ENCODE results near the gene KIF2C. TPM values are rescaled to one million over a fixed set of nuclear protein-coding genes. Genes with fewer than 3 reads are reported as not detected.
A peak's percentile ranks its signal among the peaks of the same experiment; 100 is the strongest.
"Not testable (repeated sequence)": the region's sequence is repeated elsewhere in the genome, so short reads cannot be mapped to it uniquely, and the experiment has no call there.

KIF2C gene
- total RNA-seq, 6 experiments from 2014 or later = 15.6 to 48.5 (median 43.3) TPM

DNA sequence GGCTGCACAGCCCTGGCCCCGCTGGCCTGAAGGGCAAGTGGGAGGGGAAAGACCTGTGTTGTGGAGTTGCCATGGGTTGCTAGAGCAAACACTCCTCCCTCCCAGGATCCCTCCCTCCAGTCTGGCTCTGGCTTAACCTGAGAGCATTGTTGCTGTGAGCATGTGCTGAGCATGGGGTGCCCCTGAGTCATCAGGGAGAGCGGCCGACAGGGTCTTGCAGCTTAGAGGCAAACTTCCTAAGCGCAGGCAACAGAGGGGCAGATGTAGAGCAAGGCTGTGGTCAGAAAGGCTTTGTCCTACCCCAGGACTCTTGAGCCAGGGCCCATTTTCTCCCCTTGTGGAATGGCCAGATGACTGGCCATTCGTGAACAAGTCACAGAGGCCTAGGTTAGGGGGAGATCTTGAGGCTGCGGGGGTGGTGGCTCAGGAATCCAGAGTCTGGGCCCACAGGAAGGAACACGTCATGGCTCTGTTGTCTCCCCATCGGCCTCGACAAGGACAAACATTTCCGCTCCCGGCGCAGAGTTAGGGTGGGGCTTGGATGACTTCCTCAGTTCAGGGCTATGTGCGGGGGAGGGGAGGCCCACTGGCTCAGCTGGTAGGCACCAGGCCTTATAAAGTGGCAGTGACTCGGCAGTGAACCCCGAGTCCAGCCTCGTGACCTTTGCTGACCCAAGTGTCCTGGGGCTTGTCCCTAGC lies 67.9 kb downstream of the KIF2C start:
- Mint-ChIP-seq H3K27me3 (ENCODE audit: insufficient read depth) (peaks cover 39% of the 10 kb centered on the region), H3K4me3 (peak overlapping the region; percentile 78), H3K27ac (peak overlapping the region; percentile 100), H3K36me3 (ENCODE audit: low read depth) (peaks cover 46% of the 10 kb centered on the region), H3K4me1 (ENCODE audit: low read depth) (peaks cover 89% of the 10 kb centered on the region), H3K9me3 (no peaks in the 10 kb centered on the region)
- TF ChIP-seq, protein P1, sequence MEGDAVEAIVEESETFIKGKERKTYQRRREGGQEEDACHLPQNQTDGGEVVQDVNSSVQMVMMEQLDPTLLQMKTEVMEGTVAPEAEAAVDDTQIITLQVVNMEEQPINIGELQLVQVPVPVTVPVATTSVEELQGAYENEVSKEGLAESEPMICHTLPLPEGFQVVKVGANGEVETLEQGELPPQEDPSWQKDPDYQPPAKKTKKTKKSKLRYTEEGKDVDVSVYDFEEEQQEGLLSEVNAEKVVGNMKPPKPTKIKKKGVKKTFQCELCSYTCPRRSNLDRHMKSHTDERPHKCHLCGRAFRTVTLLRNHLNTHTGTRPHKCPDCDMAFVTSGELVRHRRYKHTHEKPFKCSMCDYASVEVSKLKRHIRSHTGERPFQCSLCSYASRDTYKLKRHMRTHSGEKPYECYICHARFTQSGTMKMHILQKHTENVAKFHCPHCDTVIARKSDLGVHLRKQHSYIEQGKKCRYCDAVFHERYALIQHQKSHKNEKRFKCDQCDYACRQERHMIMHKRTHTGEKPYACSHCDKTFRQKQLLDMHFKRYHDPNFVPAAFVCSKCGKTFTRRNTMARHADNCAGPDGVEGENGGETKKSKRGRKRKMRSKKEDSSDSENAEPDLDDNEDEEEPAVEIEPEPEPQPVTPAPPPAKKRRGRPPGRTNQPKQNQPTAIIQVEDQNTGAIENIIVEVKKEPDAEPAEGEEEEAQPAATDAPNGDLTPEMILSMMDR (IDR thresholded peaks at IDR 0.05) = no peak
- DNase-seq = peak; percentile 100

DNA sequence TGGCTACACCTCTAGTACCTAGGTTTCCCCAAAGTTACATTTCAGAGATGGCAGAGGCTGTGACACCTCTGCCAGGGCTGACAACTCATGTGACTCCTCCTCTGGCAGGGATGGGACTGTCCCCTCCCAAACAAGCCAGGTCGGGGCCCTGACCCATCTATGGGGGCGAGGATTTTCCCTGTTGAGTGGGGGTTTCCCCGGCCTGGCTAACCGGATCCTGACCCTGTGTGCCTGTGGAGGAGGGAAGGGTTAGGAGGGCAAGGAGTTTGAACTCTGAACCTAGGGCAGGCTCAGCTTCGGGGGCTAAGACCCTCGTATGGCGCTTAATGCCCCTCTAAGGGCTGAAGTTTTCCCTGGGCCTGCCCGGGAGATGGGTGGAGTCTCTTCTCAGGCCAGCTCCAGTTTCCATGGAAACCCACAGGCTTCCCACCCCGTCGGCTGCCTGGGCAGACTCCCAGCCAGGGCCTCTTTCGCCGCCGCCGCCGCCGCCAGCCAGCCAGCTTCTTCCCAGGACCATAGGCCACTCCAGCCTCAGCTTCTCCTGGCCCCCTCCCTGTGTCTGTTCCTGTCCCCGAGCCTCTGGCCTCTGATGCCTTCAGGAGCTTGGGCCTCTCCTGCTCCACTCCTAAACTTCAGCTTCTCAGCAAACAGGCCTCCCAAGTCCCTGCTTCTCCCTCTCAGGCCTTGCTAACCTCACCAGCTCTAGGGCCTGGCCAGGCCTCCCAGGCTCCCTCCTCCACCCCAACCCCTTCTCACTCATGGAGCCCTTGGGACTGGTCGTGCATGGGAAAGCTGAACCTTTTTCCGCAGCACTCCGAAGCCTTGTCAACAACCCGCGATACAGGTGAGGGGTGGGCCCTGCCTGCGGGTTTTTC lies 68.7 kb downstream of the KIF2C start, which contains the start of gene BTBD19:
Gene BTBD19, plus strand, starts transcription at position 461 of the 875 bp plus-strand sequence. Its CDS starts 298 bp downstream, at position 759.
- Mint-ChIP-seq H3K36me3 (ENCODE audit: low read depth) (peaks cover 42% of the 10 kb centered on the region), H3K27ac (peak within 1 kb of the TSS; percentile 100), H3K4me3 (peak within 1 kb of the TSS; percentile 78), H3K4me1 (ENCODE audit: low read depth) (peaks cover 84% of the 10 kb centered on the region), H3K9me3 (no peaks in the 10 kb centered on the region), H3K27me3 (ENCODE audit: insufficient read depth) (peaks cover 42% of the 10 kb centered on the region)
- TF ChIP-seq, protein P1 (IDR thresholded peaks at IDR 0.05) = no peak
- peak; percentile 89 for DNase-seq

DNA sequence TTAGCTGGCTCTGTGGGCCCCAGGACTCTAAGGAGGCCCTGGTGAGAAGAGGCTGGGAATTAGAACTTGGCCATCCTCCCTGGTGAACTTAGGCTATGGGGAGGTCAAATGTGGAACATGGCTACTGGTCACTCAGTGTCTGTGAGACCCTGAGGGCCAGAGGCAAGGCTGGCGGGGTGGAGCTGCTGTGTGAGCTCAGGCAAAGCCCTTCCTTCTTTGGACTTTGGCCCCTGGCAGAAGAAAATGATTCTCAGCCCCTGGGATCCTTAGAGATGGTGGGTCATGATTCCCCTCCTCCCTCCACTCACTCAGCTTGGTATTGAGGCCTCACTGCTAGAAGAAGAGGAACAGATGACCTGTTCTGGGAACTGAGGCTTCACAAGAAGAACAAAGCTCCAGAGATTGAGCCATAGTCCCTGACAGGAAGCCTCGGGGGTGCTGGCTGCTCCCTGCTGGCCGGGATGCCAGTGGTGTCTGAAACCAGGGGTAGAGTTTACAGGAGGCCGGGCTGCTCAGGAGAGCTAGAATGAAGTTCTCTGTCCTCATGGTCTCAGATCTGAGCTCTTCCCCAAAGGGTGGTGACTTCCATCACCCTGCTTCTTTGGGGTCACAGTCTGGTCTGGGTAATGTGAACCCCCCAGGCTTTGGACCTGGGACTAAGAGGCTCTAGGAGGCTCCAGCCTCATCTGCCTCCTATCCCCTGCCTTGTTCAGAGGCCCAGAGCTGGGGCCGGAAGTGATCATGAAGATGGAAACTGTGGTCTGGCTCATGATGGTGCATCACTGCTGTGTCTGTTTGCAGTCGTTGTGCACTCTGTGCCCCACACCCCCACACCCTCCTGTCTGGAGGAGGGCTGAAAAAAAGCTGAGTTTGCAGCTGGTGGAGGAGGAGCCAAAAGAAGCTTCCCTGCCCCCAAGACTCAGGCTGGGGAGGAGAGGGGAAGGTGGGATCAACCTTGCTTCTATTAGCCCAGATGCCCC lies 69.6 kb downstream of the KIF2C start:
- Mint-ChIP-seq H3K9me3 (no peaks in the 10 kb centered on the region), H3K27me3 (ENCODE audit: insufficient read depth) (peaks cover 41% of the 10 kb centered on the region), H3K4me3 (peak overlapping the region; percentile 78), H3K4me1 (ENCODE audit: low read depth) (peaks cover 80% of the 10 kb centered on the region), H3K27ac (peak overlapping the region; percentile 100), H3K36me3 (ENCODE audit: low read depth) (peaks cover 33% of the 10 kb centered on the region)
- TF ChIP-seq, protein P1 (IDR thresholded peaks at IDR 0.05) = no peak; the same call in 1 of the 2 replicates
- peak; percentile 57 for DNase-seq

DNA sequence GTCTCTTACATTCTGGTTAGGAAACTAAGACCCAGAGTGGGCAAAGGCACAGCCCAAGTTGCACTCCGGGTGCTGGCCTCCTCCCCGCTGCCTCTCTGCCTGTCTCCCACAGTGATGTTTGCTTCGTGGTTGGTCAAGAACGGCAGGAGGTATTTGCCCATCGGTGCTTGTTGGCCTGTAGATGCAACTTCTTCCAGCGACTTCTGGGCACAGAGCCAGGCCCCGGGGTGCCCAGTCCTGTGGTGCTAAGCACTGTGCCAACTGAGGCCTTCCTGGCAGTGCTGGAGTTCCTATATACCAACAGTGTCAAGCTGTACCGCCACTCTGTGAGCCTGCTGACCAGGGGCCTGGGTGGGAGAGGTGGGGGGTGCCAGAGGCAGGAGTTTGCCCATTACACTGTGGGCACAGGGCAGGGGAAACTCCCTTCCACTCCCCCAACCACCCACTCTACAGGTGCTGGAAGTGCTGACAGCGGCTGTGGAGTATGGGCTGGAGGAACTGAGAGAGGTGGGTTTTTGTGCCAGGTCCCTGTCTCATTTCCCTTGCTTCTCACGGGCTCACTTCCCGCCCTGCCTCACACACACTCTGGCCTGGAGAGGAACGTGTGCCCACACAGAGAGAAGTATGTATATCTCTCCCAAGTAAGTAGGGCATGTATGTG lies 70.6 kb downstream of the KIF2C start:
- no peak for DNase-seq
- peaks cover 80% of the 10 kb centered on the region for H3K4me1 Mint-ChIP-seq (ENCODE audit: low read depth)
- peaks cover 41% of the 10 kb centered on the region for H3K27me3 Mint-ChIP-seq (ENCODE audit: insufficient read depth)
- H3K4me3 Mint-ChIP-seq = peak overlapping the region; percentile 78
- TF ChIP-seq, protein P1 (IDR thresholded peaks at IDR 0.05) = no peak
- peaks cover 35% of the 10 kb centered on the region for H3K36me3 Mint-ChIP-seq (ENCODE audit: low read depth)
- H3K27ac Mint-ChIP-seq = peak overlapping the region; percentile 100
- H3K9me3 Mint-ChIP-seq = no peaks in the 10 kb centered on the region

DNA sequence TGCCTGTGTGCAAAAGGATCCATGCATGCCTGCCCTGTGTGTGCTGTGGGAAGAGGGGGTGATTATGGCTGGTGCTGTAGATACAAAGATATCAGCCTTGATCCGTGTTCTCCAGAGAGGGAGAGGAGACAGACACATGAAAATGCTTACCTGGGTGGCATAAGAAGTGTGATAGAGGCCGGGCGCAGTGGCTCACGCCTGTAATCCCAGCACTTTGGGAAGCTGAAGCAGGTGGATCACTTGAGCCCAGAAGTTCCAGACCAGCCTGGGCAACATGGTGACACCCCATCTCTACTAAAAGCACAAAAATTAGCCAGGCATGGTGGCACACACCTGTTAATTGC lies 71.1 kb downstream of the KIF2C start:
- DNase-seq, H3K9me3 Mint-ChIP-seq: not testable (repeated sequence)
- Mint-ChIP-seq H3K27ac (peak overlapping the region; percentile 100), H3K36me3 (ENCODE audit: low read depth) (peaks cover 36% of the 10 kb centered on the region), H3K4me1 (ENCODE audit: low read depth) (peaks cover 80% of the 10 kb centered on the region), H3K4me3 (peak overlapping the region; percentile 70), H3K27me3 (ENCODE audit: insufficient read depth) (peaks cover 41% of the 10 kb centered on the region)
